Body of pancreas (tissue), 4 donors: Measurements from ENCODE around the gene GVQW3. TPM values are rescaled to one million over a fixed set of nuclear protein-coding genes. Genes with fewer than 3 reads are reported as not detected.

ENCODE experiments used
- ATAC-seq: fragments of 150-250 bp; one replicate; pipeline ENCODE4 v1.9.1; 2016
- DNase-seq, 4 donors: peaks; one replicate each; pipeline ENCODE4 v3.0.0-alpha.2; 2019
- H3K27ac ChIP-seq, 4 donors: fragments of 200-600 bp; sonication (generic); 1 replicate in 3 of 4; 2 replicates in 1 of 4; pipeline versions ENCODE4 v1.5.1 to v1.6.1; 2016 to 2019; ENCODE audit warnings: mild to moderate bottlenecking in 1 of 4, mixed read lengths in 1 of 4, moderate library complexity in 1 of 4
- H3K27me3 ChIP-seq, 2 donors: fragments of 200-600 bp; sonication (generic); one replicate each; pipeline ENCODE4 v1.6.0; 2016; ENCODE audit warnings: mild to moderate bottlenecking in 1 of 2
- H3K36me3 ChIP-seq, 2 donors: fragments of 200-600 bp; sonication (generic); replicated peaks in 1 of 2; 2 replicates each; pipeline ENCODE4 v1.5.1; 2016; ENCODE audit warnings: low read depth in 2 of 2; ENCODE audit not compliant: insufficient read depth in 1 of 2
- H3K4me1 ChIP-seq: fragments of 200-600 bp; sonication (generic); one replicate; pipeline ENCODE4 v1.6.0; 2016
- H3K4me3 ChIP-seq, 2 donors: fragments of 200-600 bp; sonication (generic); 1 replicate in 1 of 2; 2 replicates in 1 of 2; pipeline ENCODE4 v1.5.1; 2016 to 2019
- H3K9me3 ChIP-seq, 3 donors: fragments of 200-600 bp; sonication (generic); 1 replicate in 2 of 3; 2 replicates in 1 of 3; pipeline ENCODE4 v1.5.1; 2016
- POLR2A ChIP-seq, 3 donors: fragments of 450-650 bp; IDR thresholded peaks; one replicate each; pipeline ENCODE4 v1.6.1; 2016; ENCODE audit warnings: antibody characterized with exemption in 3 of 3, mild to moderate bottlenecking in 2 of 3
- WGBS, 2 donors: methylation state at CpG; one replicate each; pipeline ENCODE4 v1.1.5; 2017; 5-methylcytosine and 5-hydroxymethylcytosine counted together
- intact Hi-C: fragments of 100-400 bp; cut with DNase I; formaldehyde crosslinking; loops from one replicate; pipeline ENCODE4 v1.15.1; 2023
- small RNA-seq: library from RNA; depleted of rRNA; stranded (forward); fragments of <200 nt; gene quantifications from one replicate; pipeline ENCODE3, GENCODE V24; 2016
- total RNA-seq, 2 donors: library from RNA; depleted of rRNA; stranded (reverse); fragments of >200 nt; gene quantifications; one replicate each; pipeline ENCODE4 v1.1.0, GENCODE V29; 2016
- TF ChIP-seq, protein P1 (sequence below), 7 experiments: fragments of 450-650 bp in 4 of 7; fragments of 200-600 bp in 3 of 7; sonication (generic) in 3 of 7; IDR thresholded peaks; one replicate each; pipeline ENCODE4 v1.5.1; 2016 to 2019; ENCODE audit warnings: antibody characterized with exemption in 7 of 7

Gene GVQW3
- total RNA-seq, 2 donors from 2014 or later: 11.2 to 16.2 TPM

DNA sequence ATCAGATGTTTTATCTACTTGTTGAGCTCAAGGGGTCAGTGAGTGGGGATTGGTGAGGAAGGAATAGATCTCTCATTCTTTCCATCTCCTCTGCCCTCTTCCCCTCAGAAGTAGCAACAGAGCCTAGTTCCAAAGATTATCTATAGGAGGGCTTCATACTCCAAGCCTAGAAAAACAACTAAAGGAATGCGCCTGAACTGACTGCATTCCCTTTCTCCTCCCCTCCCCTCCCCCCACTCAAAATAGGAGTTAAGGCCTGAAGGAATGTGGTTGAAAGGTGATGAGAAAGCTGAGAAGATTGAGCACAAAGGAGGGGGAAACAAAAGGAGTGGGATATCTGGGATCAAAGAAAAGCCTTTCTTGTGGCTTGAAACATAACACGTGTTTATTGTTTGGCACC lies 74.2 kb downstream of the GVQW3 start:
- WGBS, 2 donors: 67 to 69% methylated on average over 2 of the region's 2 CpGs
- no peak overlapping the region for H3K27ac ChIP-seq
- DNase-seq (no peak), ATAC-seq (no peak)
- H3K27me3 ChIP-seq: no peaks in the 10 kb centered on the region
- no peak overlapping the region for H3K4me3 ChIP-seq
- no peak for TF ChIP-seq POLR2A (IDR thresholded peaks at IDR 0.05)
- TF ChIP-seq, protein P1, sequence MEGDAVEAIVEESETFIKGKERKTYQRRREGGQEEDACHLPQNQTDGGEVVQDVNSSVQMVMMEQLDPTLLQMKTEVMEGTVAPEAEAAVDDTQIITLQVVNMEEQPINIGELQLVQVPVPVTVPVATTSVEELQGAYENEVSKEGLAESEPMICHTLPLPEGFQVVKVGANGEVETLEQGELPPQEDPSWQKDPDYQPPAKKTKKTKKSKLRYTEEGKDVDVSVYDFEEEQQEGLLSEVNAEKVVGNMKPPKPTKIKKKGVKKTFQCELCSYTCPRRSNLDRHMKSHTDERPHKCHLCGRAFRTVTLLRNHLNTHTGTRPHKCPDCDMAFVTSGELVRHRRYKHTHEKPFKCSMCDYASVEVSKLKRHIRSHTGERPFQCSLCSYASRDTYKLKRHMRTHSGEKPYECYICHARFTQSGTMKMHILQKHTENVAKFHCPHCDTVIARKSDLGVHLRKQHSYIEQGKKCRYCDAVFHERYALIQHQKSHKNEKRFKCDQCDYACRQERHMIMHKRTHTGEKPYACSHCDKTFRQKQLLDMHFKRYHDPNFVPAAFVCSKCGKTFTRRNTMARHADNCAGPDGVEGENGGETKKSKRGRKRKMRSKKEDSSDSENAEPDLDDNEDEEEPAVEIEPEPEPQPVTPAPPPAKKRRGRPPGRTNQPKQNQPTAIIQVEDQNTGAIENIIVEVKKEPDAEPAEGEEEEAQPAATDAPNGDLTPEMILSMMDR (IDR thresholded peaks at IDR 0.05): no peak
- H3K4me1 ChIP-seq: peaks cover 3% of the 10 kb centered on the region
- intact Hi-C loops: no loop called here
- H3K9me3 ChIP-seq: no peaks in the 10 kb centered on the region
- H3K36me3 ChIP-seq: peaks cover 0 to 3% of the 10 kb centered on the region in 2 donors

DNA sequence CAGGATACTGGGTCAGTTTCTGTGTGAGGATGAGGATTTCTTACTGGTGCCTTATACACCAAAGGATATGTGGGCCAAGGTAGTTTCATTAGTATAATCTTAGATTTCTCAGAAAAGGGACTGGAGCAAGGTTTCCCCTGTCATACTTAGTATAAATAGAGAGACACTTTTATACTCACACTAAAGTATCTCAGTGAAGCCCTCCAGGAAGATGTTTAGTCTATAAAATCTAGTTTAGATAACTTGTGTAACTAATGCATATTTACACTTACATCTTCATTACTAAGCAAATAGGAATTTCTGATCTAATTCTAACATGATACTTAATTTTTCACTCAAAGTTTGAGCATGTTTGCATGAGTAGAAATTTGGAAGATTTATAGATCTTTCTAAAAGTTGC lies 74.8 kb downstream of the GVQW3 start:
- H3K9me3 ChIP-seq: no peaks in the 10 kb centered on the region
- no peaks in the 10 kb centered on the region for H3K27me3 ChIP-seq
- intact Hi-C loops: no loop called here
- H3K27ac ChIP-seq: no peak overlapping the region
- TF ChIP-seq, protein P1 (IDR thresholded peaks at IDR 0.05): no peak
- no peak for TF ChIP-seq POLR2A (IDR thresholded peaks at IDR 0.05)
- peaks cover 3% of the 10 kb centered on the region for H3K4me1 ChIP-seq
- no peak overlapping the region for H3K4me3 ChIP-seq
- DNase-seq (no peak), ATAC-seq (no peak)
- H3K36me3 ChIP-seq: peaks cover 0 to 3% of the 10 kb centered on the region in 2 donors

DNA sequence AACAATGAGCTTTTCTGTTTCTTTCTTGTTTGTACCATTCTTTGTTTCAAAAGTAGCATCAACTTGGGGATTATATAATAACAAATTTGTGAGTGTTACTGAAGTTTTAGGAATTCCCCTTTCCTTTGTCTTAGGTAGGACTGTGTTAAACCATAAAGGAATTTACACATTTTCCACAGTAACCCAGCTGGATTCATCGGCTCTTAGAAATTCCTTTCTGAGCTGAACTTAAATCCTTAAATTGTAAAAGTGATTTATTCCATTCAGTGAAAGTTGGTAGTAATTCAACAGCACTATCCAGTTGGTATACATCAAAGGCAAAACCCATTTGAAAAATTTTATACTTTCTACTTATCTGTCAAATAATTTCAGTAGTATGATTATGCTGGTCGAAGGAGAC lies 75.4 kb downstream of the GVQW3 start:
- DNase-seq (no peak), ATAC-seq (no peak)
- Histone ChIP-seq H3K27me3 (no peaks in the 10 kb centered on the region), H3K4me1 (peaks cover 3% of the 10 kb centered on the region), H3K9me3 (no peaks in the 10 kb centered on the region), H3K27ac (no peak overlapping the region), H3K4me3 (no peak overlapping the region), H3K36me3 (peaks cover 0 to 1% of the 10 kb centered on the region in 2 donors)
- WGBS, 2 donors: 84 to 87% methylated on average over 2 of the region's 2 CpGs
- intact Hi-C loops: no loop called here
- TF ChIP-seq, protein P1 (IDR thresholded peaks at IDR 0.05): no peak
- TF ChIP-seq POLR2A (IDR thresholded peaks at IDR 0.05): no peak

Small RNA genes within 50 kb of the gene (small RNA-seq; reads per million reads assigned to genes)
- gene RF00019: not detected

Other genes with a start within 250 kb of the GVQW3 start
- 10 to 100 TPM in 1 of 2 donors, 1 to 10 TPM in 1; 4.2 to 23.4 TPM for gene WNT11, start 174.8 kb upstream of the GVQW3 start, total RNA-seq
- 10 to 100 TPM; 42.5 to 47.5 TPM for gene THAP12, start 191 bp upstream of the GVQW3 start, total RNA-seq
- 10 to 100 TPM; 13.5 to 30.3 TPM for gene EMSY, start 63.7 kb downstream of the GVQW3 start, total RNA-seq